Memory B cell (primary cell): Measurements from ENCODE around the gene GPATCH11.

Experiments
- ATAC-seq: fragments of 150-1000 bp; cut with Tn5 transposase; 2 replicates; pipeline ENCODE4 v1.10.0; 2021; ENCODE audit warnings: low read depth, mild to moderate bottlenecking, moderate library complexity
- DNase-seq, 2 donors: peaks; one replicate each; pipeline ENCODE4 v3.0.0; 2022; ENCODE audit warnings: low spot score in 2 of 2
- H3K27ac Mint-ChIP-seq: one replicate; pipeline ENCODE4 v1.8.0; 2022; ENCODE audit warnings: mild to moderate bottlenecking, moderate library complexity, mixed read lengths
- H3K27me3 Mint-ChIP-seq: one replicate; pipeline ENCODE4 v1.8.0; 2022; ENCODE audit warnings: mixed read lengths
- H3K36me3 Mint-ChIP-seq: one replicate; pipeline ENCODE4 v1.8.0; 2022; ENCODE audit warnings: mild to moderate bottlenecking, mixed read lengths
- H3K4me1 Mint-ChIP-seq: one replicate; pipeline ENCODE4 v1.8.0; 2022; ENCODE audit warnings: mixed read lengths
- H3K4me3 Mint-ChIP-seq: one replicate; pipeline ENCODE4 v1.8.0; 2022; ENCODE audit warnings: mild to moderate bottlenecking, moderate library complexity, mixed read lengths
- H3K9me3 Mint-ChIP-seq: one replicate; pipeline ENCODE4 v1.8.0; 2022; ENCODE audit warnings: mixed read lengths

GPATCH11 gene

DNA sequence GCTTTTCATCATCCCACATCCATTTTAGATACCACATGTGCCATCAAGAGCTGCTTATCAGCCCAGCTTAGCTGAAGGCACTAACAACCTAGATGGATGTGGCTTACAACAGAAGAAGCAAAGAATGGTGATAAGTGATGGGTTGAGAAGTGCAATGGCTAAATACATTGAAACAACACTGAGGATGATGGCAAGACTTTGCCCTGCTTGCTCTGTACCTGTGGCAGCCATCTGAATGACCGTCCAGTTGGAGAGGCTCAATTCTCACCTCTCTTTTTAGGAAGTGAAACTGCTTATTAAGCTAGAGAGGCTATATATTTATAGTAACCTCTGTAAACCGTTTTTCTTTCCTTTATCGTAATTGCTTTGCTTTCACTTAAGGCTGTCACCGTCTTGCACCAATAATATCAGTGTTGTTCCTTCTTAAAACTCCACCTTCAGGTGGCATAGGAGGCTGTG is 5.7 kb downstream of the GPATCH11 start:
- Mint-ChIP-seq H3K4me1 (peaks cover 26% of the 10 kb centered on the region), H3K4me3 (peak overlapping the region; percentile 24), H3K36me3 (peaks cover 14% of the 10 kb centered on the region), H3K9me3 (no peaks in the 10 kb centered on the region), H3K27ac (peak overlapping the region; percentile 73), H3K27me3 (no peaks in the 10 kb centered on the region)
- ATAC-seq (peak; percentile 90), DNase-seq (peak; percentile 13 to 16)

DNA sequence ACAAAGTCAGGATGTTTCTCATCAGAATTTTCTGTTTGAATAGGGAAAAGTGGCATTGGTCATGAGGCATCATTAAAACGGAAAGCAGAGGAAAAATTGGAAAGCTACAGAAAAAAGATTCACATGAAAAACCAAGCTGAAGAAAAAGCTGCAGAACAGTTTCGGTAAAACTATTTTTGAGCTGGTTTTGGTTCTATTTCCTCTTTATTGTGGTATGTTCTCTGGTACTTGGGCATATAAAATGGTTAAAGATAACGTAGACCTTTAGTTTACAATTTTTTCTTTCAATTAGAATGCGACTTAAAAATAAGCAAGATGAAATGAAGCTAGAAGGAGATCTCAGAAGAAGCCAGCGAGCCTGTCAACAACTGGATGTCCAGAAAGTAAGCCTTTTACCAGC is 7.6 kb downstream of the GPATCH11 start:
- peak overlapping the region; percentile 90 for H3K27ac Mint-ChIP-seq
- H3K4me3 Mint-ChIP-seq: peak overlapping the region; percentile 87
- peaks cover 26% of the 10 kb centered on the region for H3K4me1 Mint-ChIP-seq
- no peaks in the 10 kb centered on the region for H3K9me3 Mint-ChIP-seq
- H3K27me3 Mint-ChIP-seq: no peaks in the 10 kb centered on the region
- DNase-seq (no peak), ATAC-seq (peak; percentile 45)
- peaks cover 17% of the 10 kb centered on the region for H3K36me3 Mint-ChIP-seq

DNA sequence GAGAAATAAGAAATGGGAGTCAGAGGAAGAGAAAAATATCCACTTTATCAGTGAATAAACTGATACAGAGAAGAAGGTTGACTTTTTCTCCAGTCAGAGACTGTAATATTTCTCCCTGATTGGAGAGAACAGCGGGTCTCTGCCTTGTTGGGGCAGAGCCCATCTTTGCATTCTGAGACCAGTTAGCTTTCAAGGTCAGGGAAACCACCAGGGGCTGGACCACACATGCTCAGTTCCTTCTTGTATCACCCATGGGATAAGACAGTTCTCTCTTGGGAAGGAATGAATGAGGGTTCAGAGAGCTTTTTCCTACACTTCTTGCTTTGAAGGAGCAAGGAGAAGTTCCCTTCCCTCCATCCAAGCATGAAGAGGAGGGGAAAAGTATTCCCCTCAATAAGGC is 12.2 kb downstream of the GPATCH11 start:
- Mint-ChIP-seq H3K36me3 (peaks cover 28% of the 10 kb centered on the region), H3K27ac (peak overlapping the region; percentile 45)

DNA sequence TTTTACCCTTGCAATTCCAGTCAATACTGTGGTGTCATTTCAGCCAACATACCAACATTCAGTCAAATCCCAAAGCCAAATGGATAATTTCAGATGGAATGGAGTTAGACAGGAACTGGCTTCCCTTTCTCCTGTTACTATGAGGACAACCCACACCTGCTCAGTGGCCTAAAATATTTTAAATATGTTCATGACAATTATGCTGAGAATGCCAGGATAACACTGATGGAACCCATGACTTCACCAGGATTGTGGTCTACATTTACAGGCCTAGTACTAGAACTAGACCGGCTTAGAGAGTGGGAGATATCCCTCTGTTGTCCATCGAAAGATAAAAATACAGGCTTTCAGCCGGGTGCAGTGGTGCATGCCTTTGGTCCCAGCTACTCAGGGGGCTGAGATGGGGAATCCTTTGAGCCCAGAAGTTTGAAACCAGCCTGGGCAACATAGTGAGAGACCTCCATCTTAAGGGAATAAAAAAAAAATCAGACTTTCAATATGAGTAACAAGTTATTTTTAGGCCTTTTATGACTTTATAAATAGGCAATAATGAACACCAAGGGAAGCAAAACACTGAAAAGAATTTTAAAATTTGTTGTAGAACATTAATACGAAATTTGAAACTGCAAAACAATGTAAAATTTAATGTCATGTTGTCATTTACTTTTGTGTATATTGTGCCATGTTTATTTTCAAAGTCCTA is 14.2 kb downstream of the GPATCH11 start:
- DNase-seq (no peak), ATAC-seq (no peak)
- H3K27ac Mint-ChIP-seq: no peak overlapping the region
- no peaks in the 10 kb centered on the region for H3K27me3 Mint-ChIP-seq
- H3K4me3 Mint-ChIP-seq: no peak overlapping the region
- H3K4me1 Mint-ChIP-seq: peaks cover 3% of the 10 kb centered on the region
- H3K9me3 Mint-ChIP-seq: no peaks in the 10 kb centered on the region
- peaks cover 28% of the 10 kb centered on the region for H3K36me3 Mint-ChIP-seq

More for the DNA sequence above, 12.2 kb downstream of the GPATCH11 start:
- Mint-ChIP-seq H3K27me3 (no peaks in the 10 kb centered on the region), H3K4me1 (peaks cover 7% of the 10 kb centered on the region), H3K4me3 (no peak overlapping the region), H3K9me3 (no peaks in the 10 kb centered on the region)
- DNase-seq (no peak), ATAC-seq (no peak)

DNA sequence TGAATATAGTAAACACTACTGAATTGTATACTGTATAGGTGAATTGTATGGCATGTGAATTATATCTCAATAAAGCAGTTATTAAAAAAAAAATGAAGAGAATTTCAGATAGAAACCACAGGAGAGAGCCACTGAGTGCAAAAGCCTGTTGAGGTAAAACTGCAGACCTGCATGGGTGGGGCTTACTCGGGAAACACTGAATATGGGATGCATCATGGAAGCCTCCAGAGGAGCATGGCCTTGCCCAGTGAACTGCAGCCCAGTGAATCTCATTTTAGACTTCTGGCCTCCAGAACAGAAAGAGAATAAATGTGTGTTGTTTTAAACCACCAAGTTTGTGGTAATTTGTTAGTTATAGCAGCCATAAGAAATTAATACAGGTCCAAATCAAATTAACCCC is 15.7 kb downstream of the GPATCH11 start:
- Mint-ChIP-seq H3K36me3 (peaks cover 23% of the 10 kb centered on the region), H3K27ac (peak overlapping the region; percentile 21), H3K4me3 (no peak overlapping the region), H3K27me3 (no peaks in the 10 kb centered on the region), H3K9me3 (no peaks in the 10 kb centered on the region), H3K4me1 (no peaks in the 10 kb centered on the region)
- ATAC-seq: no peak
- no peak for DNase-seq

DNA sequence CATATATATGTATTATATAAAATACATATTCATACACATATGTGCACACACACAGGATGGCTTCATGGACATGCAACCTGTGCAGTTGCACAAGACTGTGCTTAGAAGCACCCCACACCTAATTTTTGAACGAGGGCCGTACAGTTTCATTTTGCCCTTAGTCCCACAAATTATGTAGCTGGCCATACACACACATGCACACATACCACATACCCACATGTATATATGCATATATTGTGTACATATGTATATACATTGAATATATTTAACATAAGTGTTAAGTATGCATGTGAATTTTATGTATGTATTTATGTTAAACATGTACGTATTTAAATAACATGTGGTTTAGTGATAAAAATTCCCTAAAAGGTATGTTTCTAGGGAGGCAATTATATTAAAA is 18.3 kb downstream of the GPATCH11 start:
- no peaks in the 10 kb centered on the region for H3K9me3 Mint-ChIP-seq
- no peaks in the 10 kb centered on the region for H3K27me3 Mint-ChIP-seq
- no peaks in the 10 kb centered on the region for H3K4me1 Mint-ChIP-seq
- ATAC-seq: no peak
- no peak for DNase-seq
- H3K36me3 Mint-ChIP-seq: peaks cover 22% of the 10 kb centered on the region
- H3K27ac Mint-ChIP-seq: no peak overlapping the region
- no peak overlapping the region for H3K4me3 Mint-ChIP-seq

DNA sequence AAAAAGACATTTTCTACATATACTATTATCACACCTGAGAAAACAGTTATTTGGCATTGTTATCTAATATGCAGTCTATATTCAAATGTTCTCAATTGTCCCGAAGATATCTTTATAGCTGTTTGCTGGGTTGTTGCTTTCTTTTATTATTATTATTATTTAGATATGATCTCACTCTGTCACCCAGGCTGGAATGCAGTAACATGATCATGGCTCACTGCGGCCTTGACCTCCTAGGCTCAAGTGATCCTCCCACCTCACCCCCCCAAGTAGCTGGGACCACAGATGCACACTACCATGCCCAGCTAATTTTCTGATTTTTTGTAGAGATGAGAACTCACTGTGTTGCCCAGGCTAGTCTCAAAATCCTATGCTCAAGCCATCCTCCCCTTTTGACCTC is 19.9 kb downstream of the GPATCH11 start:
- Mint-ChIP-seq H3K36me3 (peaks cover 25% of the 10 kb centered on the region), H3K4me1 (no peaks in the 10 kb centered on the region), H3K27ac (peak overlapping the region; percentile 49), H3K9me3 (no peaks in the 10 kb centered on the region), H3K4me3 (no peak overlapping the region), H3K27me3 (no peaks in the 10 kb centered on the region)
- DNase-seq (no peak), ATAC-seq (no peak)

DNA sequence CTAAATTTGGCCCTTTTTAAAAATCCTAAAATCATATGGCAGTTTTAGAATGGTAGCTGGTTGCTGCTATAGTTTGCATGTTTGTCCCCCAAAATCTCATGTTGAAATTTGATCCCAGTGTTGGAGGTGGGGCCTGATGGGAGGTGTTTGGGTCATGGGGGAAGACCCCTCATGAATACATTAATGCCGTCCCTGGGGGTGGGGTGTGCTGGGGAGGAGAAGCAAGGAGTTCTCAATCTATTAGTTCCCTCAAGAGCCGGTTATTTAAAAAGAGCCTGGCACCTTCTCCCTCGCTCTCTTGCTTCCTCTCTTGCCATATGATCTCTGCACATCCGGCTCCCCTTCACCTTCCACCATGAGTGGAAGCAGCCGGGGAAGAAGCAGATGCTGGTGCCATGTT is 20.8 kb downstream of the GPATCH11 start:
- Mint-ChIP-seq H3K4me3 (no peak overlapping the region), H3K9me3 (no peaks in the 10 kb centered on the region), H3K27ac (peak overlapping the region; percentile 45), H3K36me3 (peaks cover 16% of the 10 kb centered on the region), H3K27me3 (no peaks in the 10 kb centered on the region), H3K4me1 (no peaks in the 10 kb centered on the region)
- no peak for ATAC-seq
- no peak for DNase-seq

DNA sequence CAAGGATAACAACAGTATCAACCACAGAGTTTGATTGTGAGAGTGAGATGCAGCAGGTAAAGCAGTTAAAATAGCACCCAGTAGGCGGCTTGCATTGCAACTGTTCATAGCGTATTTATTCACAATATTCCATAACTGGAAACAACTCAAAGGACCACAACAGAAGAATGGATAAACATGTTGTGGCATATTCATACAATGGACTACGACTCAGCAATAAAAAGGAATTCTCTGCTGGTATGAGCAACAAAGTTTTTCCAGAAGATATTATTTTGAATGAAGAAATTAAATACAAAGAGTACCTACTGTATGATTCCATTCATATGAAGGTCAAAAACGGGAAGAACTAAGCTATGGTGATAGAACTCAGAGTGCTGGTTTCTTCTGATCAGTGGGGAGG is 25.2 kb downstream of the GPATCH11 start:
- Mint-ChIP-seq H3K27me3 (no peaks in the 10 kb centered on the region), H3K4me1 (no peaks in the 10 kb centered on the region), H3K9me3 (no peaks in the 10 kb centered on the region), H3K27ac (no peak overlapping the region), H3K36me3 (peaks cover 13% of the 10 kb centered on the region), H3K4me3 (no peak overlapping the region)
- DNase-seq (no peak), ATAC-seq (no peak)

DNA sequence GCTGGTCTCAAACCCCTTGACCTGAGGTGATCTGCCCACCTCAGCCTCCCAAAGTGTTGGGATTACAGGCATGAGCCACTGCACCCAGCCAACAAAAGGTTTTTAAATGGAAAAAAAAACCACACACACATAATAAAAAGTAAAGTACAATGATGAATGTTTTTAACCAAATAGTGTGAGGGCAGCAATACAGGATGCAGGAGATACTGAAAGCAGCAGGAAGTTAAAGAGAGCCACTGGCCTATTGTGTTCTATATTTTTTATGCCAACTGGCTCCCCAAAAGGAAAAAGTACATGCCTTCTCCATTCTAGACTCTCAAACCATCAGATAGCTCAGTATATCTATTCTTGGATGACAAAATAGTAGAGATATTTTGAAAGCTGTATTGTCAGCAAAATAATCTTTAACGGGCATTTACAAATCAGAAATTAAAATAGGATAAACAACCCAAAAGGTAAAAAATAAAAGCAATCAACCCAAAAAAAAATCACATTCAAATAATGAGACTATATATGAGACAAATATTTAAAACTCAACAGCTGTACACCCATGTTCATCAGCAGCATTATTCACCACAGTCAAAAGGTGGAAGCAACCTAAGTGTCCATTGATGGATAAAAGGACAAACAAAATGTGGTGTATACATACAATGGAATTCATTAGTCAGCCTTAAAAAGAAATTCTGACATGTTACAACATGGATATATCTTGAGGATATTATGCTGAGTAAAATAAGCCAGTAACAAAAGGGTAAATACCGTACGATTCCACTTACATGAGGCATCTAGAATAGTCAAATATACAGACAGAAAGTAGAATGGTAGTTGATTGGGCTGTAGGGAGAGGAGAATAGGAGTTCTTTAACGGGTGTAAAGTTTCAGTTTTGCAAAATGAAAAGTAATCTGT is 26.2 kb downstream of the GPATCH11 start:
- no peak for DNase-seq
- no peak overlapping the region for H3K27ac Mint-ChIP-seq

DNA sequence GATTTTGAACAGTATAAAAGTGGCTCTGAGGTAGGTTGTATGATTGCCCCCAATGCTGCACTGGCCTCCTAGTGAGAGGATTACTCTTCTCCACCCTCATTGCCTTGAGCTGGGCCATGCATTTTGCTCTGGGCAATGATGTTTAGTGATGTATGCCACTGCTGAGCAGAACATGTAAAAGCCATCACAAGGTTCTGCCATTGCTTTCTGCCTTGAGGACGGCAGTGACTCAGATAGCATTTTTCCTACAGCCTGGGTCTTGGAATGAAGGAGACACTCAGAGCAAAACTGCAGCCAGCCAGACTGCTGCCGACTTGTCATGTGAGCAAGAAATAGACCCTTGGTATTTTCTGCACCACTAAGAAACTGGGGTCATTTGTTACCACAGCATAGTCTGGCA is 27.6 kb downstream of the GPATCH11 start:
- H3K27ac Mint-ChIP-seq: no peak overlapping the region
- H3K4me3 Mint-ChIP-seq: no peak overlapping the region
- H3K27me3 Mint-ChIP-seq: no peaks in the 10 kb centered on the region
- no peak for DNase-seq
- ATAC-seq: no peak
- no peaks in the 10 kb centered on the region for H3K4me1 Mint-ChIP-seq
- H3K36me3 Mint-ChIP-seq: peaks cover 14% of the 10 kb centered on the region
- no peaks in the 10 kb centered on the region for H3K9me3 Mint-ChIP-seq

More for the DNA sequence above, 26.2 kb downstream of the GPATCH11 start:
- no peak for ATAC-seq
- Mint-ChIP-seq H3K27me3 (no peaks in the 10 kb centered on the region), H3K9me3 (no peaks in the 10 kb centered on the region), H3K4me1 (no peaks in the 10 kb centered on the region), H3K36me3 (peaks cover 12% of the 10 kb centered on the region), H3K4me3 (no peak overlapping the region)

DNA sequence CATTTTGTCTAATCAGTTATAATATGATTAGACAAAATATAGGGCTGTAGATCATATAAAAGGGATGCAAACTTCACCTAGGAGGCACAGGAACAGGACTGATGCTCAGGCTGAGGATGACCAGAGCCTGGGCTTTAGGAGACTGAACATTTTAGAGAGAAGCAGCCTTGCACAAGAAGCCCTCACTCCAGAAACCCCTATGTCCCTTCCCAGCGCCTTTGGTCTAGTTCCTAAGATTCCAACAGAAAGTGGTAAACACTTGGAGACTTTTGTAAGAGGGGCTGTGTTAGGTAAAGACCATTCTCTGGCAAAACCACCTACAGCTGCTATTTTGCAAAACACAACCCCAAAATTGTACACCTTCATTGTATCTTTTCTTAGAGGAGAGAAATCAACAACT is 33.2 kb downstream of the GPATCH11 start:
- Mint-ChIP-seq H3K9me3 (no peaks in the 10 kb centered on the region), H3K27ac (no peak overlapping the region), H3K4me1 (no peaks in the 10 kb centered on the region), H3K36me3 (peaks cover 30% of the 10 kb centered on the region), H3K27me3 (no peaks in the 10 kb centered on the region), H3K4me3 (no peak overlapping the region)
- ATAC-seq (no peak), DNase-seq (no peak)

DNA sequence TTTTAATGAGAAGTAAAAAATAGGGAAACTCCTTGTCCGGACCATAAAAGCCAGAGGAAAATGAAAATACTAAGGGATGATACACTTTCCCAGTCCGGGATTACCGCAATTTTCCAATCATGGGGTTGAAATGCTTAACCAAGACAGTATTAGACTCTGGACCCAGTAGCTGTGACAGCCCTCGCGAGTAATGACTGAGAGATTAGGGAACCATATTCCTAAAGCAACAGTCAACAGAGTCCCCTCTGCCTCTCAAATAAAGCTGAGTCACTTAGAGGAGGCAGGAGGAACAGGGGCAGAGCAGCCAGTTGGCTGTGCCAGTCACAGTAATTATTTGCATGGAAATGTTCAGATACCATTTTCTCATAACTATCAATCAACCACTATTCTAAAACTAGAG is 34.8 kb downstream of the GPATCH11 start:
- DNase-seq (no peak), ATAC-seq (no peak)
- no peak overlapping the region for H3K27ac Mint-ChIP-seq
- no peaks in the 10 kb centered on the region for H3K27me3 Mint-ChIP-seq
- H3K4me3 Mint-ChIP-seq: no peak overlapping the region
- H3K36me3 Mint-ChIP-seq: peaks cover 31% of the 10 kb centered on the region
- H3K9me3 Mint-ChIP-seq: no peaks in the 10 kb centered on the region
- no peaks in the 10 kb centered on the region for H3K4me1 Mint-ChIP-seq

DNA sequence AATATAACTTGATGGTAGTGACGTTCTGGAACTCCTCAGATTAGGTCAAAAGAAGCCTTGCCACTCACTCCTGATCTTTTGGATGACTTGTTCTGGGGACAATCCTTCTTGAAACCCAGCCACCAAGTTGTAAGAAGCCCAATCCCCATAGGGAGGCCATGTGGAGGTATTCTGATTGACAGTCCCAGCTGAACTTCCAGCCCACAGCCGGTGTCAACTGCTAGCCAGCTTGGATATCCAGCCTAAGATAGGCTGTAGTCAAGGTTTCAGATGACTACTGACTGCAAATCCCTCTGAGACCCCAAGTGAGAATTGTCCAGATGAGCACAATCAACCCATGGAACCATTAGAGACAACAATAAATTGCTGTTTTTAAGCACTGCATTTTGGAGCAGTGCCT is 41.1 kb downstream of the GPATCH11 start:
- H3K27me3 Mint-ChIP-seq: no peaks in the 10 kb centered on the region
- H3K27ac Mint-ChIP-seq: no peak overlapping the region

More for the DNA sequence above, 41.1 kb downstream of the GPATCH11 start:
- DNase-seq: no peak
- no peaks in the 10 kb centered on the region for H3K4me1 Mint-ChIP-seq
- no peak for ATAC-seq
- peaks cover 36% of the 10 kb centered on the region for H3K36me3 Mint-ChIP-seq
- no peak overlapping the region for H3K4me3 Mint-ChIP-seq
- H3K9me3 Mint-ChIP-seq: no peaks in the 10 kb centered on the region
